Thymus (tissue), 11 donors: ENCODE data around the gene PCNX4. TPM values are rescaled to one million over a fixed set of nuclear protein-coding genes. Genes with fewer than 3 reads are reported as not detected.

ENCODE experiments used
- DNase-seq, 9 donors: peaks; one replicate each; pipeline ENCODE4 v3.0.0-alpha.2; 2013; ENCODE audit warnings: low spot score in 9 of 9, low read depth in 6 of 9, missing footprints in 1 of 9
- H3K27ac ChIP-seq, 2 donors: one replicate each; pipeline ENCODE4 v1.5.1; 2013; ENCODE audit warnings: control low read depth in 1 of 2, low read depth in 1 of 2, low read length in 1 of 2, mild to moderate bottlenecking in 1 of 2, moderate library complexity in 1 of 2
- H3K27me3 ChIP-seq, 2 donors: one replicate each; pipeline ENCODE4 v1.5.1; 2013; ENCODE audit warnings: low read length in 1 of 2; ENCODE audit not compliant: control insufficient read depth in 2 of 2, insufficient read depth in 1 of 2
- H3K36me3 ChIP-seq, 2 donors: one replicate each; pipeline ENCODE4 v1.5.1; 2013; ENCODE audit warnings: low read length in 1 of 2, mild to moderate bottlenecking in 1 of 2, moderate library complexity in 1 of 2; ENCODE audit not compliant: control insufficient read depth in 2 of 2, insufficient read depth in 2 of 2
- H3K4me1 ChIP-seq, 2 donors: one replicate each; pipeline ENCODE4 v1.5.1; 2013; ENCODE audit warnings: low read length in 2 of 2; ENCODE audit not compliant: control insufficient read depth in 2 of 2, insufficient read depth in 2 of 2
- H3K4me3 ChIP-seq, 2 donors: one replicate each; pipeline ENCODE4 v1.5.1; 2013; ENCODE audit warnings: low read length in 2 of 2, control low read depth in 1 of 2, mild to moderate bottlenecking in 1 of 2
- H3K9me3 ChIP-seq, 2 donors: one replicate each; pipeline ENCODE4 v1.5.1; 2013; ENCODE audit warnings: low read length in 1 of 2, mild to moderate bottlenecking in 1 of 2; ENCODE audit not compliant: control insufficient read depth in 2 of 2, insufficient read depth in 1 of 2
- WGBS: extraction: QIAGEN DNeasy Blood & Tissue Kit; methylation state at CpG from one replicate; pipeline ENCODE4 v1.1.7; 2013; 5-methylcytosine and 5-hydroxymethylcytosine counted together
- polyA plus RNA-seq: library from polyadenylated mRNA; stranded (reverse); fragments of 200-250 nt; gene quantifications from one replicate; pipeline ENCODE4 v1.2.3, GENCODE V29; 2013
- total RNA-seq: library from RNA; stranded (reverse); fragments of 120-200 nt; gene quantifications from one replicate; pipeline ENCODE4 v1.2.4, GENCODE V29; 2013
- donor health status: healthy.

The PCNX4 gene
- total and polyA plus RNA-seq, 2 donors: 38.5 to 55.3 TPM

GRCh38 chr14:60184905-60185555 lies 93.3 kb downstream of the PCNX4 start:
- no peak overlapping the region for H3K27ac ChIP-seq

GRCh38 chr14:60188115-60188514 lies 96.4 kb downstream of the PCNX4 start:
- Histone ChIP-seq H3K27me3 (no peaks in the 10 kb centered on the region), H3K4me3 (no peak overlapping the region), H3K4me1 (no peaks in the 10 kb centered on the region), H3K27ac (no peak overlapping the region), H3K9me3 (no peaks in the 10 kb centered on the region), H3K36me3 (no peaks in the 10 kb centered on the region)
- WGBS: 84% methylated on average over 3 of the region's 3 CpGs
- DNase-seq: no peak

More at GRCh38 chr14:60184905-60185555, 93.3 kb downstream of the PCNX4 start:
- H3K4me3 ChIP-seq: no peak overlapping the region
- H3K9me3 ChIP-seq: no peaks in the 10 kb centered on the region
- no peak for DNase-seq
- no peaks in the 10 kb centered on the region for H3K36me3 ChIP-seq
- H3K27me3 ChIP-seq: no peaks in the 10 kb centered on the region
- WGBS: 75% methylated on average over 5 of the region's 5 CpGs
- H3K4me1 ChIP-seq: no peaks in the 10 kb centered on the region

DNA sequence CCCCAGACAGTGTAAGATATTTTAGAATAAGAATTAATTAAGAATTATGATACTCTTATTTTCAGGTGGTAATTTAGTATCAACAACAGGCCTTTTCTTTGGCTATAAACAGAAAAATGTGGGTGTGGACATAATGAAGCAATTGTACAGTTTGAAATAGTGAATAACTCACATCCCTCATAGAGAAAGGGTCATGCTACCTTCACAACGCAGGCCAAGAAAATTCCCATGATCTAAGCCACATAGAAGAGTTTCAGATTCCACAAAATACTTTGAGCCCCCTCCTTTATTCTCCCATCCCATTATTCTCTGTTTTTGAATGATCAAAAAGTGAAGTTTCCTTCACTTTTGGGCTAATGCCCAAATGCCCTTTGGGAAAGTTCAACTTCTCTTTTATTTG lies 97.0 kb downstream of the PCNX4 start:
- H3K4me1 ChIP-seq: no peaks in the 10 kb centered on the region
- H3K4me3 ChIP-seq: no peak overlapping the region
- no peaks in the 10 kb centered on the region for H3K36me3 ChIP-seq
- no peaks in the 10 kb centered on the region for H3K9me3 ChIP-seq
- WGBS: 97% methylated on average over 1 of the region's 1 CpG
- H3K27me3 ChIP-seq: no peaks in the 10 kb centered on the region
- no peak overlapping the region for H3K27ac ChIP-seq
- no peak for DNase-seq

GRCh38 chr14:60189923-60190840 lies 98.5 kb downstream of the PCNX4 start:
- Histone ChIP-seq H3K4me3 (no peak overlapping the region), H3K27me3 (no peaks in the 10 kb centered on the region), H3K9me3 (no peaks in the 10 kb centered on the region), H3K4me1 (no peaks in the 10 kb centered on the region), H3K27ac (no peak overlapping the region), H3K36me3 (no peaks in the 10 kb centered on the region)
- DNase-seq: no peak
- WGBS: 97% methylated on average over 4 of the region's 4 CpGs

GRCh38 chr14:60195179-60195810 lies 103.6 kb downstream of the PCNX4 start:
- 96% methylated on average over 5 of the region's 5 CpGs for WGBS
- Histone ChIP-seq H3K4me3 (no peak overlapping the region), H3K4me1 (no peaks in the 10 kb centered on the region), H3K27ac (no peak overlapping the region), H3K36me3 (no peaks in the 10 kb centered on the region), H3K27me3 (no peaks in the 10 kb centered on the region), H3K9me3 (peaks cover 0 to 4% of the 10 kb centered on the region in 2 donors)
- DNase-seq: peak in 1 of 9 donors; percentile 10

- DNase-seq: no peak
- H3K9me3 ChIP-seq: peaks cover 0 to 4% of the 10 kb centered on the region in 2 donors
- no peak overlapping the region for H3K27ac ChIP-seq
- H3K4me1 ChIP-seq: no peaks in the 10 kb centered on the region
- 7% methylated on average over 2 of the region's 2 CpGs for WGBS
- H3K27me3 ChIP-seq: no peaks in the 10 kb centered on the region
- H3K36me3 ChIP-seq: no peaks in the 10 kb centered on the region
- no peak overlapping the region for H3K4me3 ChIP-seq
These were observed 104.6 kb downstream of the PCNX4 start for GRCh38 chr14:60196291-60196690.

DNA sequence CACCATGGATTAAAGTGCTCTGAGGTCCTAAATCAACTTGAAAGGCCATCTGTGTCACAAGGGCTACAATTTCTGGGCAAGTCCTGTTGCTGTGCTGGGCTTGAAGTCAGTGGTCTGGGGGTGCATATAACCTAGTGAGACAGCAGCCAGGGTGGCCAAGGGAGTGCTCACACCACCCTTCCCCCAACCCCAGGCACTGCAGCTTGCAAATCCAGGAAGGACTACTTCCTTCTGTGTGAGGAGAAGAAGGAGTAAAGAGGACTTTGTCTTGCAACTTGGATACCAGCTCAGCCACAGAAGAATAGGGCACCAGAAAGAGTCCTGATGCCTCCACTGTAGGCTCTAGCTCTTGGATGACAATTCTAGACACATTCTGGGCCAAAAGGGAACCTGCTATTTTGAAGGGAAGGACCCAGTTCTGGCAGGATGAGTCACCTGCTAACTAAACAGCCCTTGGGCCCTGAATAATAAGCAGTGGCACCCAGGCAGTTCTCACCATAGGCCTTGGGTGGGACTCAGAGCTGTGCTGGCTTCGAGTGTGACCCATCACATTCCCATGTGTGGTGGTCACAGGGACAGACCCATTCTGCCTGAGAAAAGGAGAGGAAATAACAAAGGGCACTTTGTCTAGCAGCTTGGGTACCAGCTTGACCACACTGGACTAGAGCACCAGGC lies 106.0 kb downstream of the PCNX4 start:
- no peak for DNase-seq
- H3K27ac ChIP-seq: no peak overlapping the region
- no peaks in the 10 kb centered on the region for H3K36me3 ChIP-seq
- peaks cover 0 to 4% of the 10 kb centered on the region in 2 donors for H3K9me3 ChIP-seq
- no peaks in the 10 kb centered on the region for H3K4me1 ChIP-seq
- no peaks in the 10 kb centered on the region for H3K27me3 ChIP-seq
- 93% methylated on average over 1 of the region's 1 CpG for WGBS
- no peak overlapping the region for H3K4me3 ChIP-seq

DNA sequence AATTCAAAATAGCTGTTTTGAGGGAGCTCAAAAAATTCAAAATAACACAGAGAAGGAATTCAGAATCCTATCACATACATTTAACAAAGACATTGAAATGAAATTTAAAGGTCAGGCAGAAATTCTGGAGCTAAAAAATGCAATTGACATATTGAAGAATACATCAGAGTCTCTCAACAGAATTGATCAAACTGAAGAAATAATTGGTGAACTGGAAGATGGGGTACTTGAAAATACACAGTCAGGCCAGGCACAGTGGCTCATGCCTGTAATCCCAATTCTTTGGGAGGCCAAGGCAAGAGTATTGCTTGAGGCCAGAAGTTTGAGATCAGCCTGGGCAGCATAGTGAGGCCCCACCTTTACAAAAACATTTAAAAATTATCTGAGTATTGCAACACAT lies 107.6 kb downstream of the PCNX4 start:
- H3K27ac ChIP-seq: no peak overlapping the region
- no peaks in the 10 kb centered on the region for H3K4me1 ChIP-seq
- no peaks in the 10 kb centered on the region for H3K36me3 ChIP-seq
- DNase-seq: no peak
- H3K27me3 ChIP-seq: no peaks in the 10 kb centered on the region
- H3K4me3 ChIP-seq: no peak overlapping the region
- peaks cover 0 to 4% of the 10 kb centered on the region in 2 donors for H3K9me3 ChIP-seq
